HG03378 (cell line): Measurements from ENCODE around the gene SLC2A13.
"Not testable (repeated sequence)": the region's sequence is repeated elsewhere in the genome, so short reads cannot be mapped to it uniquely, and the experiment has no call there.

ENCODE experiments used
- ATAC-seq: cut with Tn5 transposase; IDR thresholded peaks from one replicate; pipeline ENCODE4 v1.9.1; 2021; ENCODE audit warnings: mild to moderate bottlenecking, moderate library complexity; ENCODE audit not compliant: unreplicated experiment

The SLC2A13 gene

DNA sequence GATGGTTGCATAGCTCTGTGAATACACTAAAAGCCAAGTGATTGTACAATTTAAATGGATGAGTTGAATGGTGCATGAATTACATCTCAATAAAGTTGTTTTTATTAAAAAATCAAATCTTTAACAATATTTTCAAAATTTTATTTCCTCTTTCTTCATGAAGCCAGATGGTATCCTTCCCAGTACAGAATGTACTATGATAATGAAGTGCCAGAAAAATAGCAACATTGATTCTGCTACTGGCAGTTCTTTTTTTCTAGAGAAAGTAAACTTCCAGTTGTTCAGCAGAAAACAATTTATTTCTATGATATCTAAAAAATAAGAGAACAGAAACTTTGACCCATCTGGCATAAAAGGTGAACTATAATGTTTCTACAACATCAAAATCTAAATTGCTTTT is 61.5 kb downstream of the SLC2A13 start:
- no peak for ATAC-seq

DNA sequence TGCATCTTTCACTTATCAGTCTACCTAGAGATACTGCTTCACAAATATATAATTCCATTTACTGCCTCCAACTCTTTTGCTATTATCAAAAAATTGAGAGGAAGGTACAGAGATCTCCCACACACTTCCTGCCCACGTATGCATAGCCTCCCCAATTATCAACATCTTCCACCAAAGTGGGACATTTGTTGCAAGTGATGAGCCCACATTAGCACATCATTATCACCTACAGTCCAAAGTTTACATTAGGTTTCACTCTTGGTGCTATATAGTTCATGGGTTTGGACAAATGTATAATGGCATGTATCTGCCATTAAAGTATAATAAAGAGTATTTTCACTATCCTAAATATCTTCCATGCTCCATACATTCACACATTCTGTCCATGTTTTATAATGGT is 66.3 kb downstream of the SLC2A13 start:
- no peak for ATAC-seq

GRCh38 chr12:40038619-40039018 is 67.3 kb downstream of the SLC2A13 start:
- ATAC-seq: no peak

DNA sequence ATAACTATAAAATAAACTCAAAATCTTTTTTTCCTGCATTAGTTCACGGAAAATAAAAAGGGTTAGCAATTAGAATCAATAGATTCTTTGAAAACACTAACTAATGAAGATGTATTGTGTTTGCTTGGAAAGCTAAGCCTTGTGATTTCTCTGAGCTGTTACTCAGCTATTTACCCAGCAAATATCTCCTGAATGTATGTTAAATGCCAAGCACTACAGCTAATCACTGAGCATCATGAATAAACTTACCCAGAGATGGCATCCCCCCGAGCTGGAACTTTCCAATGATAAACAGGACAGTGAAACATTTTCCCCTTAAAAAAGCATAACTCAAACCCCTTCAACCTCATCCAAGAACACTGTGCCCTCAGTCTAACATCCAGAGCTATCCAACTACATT is 71.2 kb downstream of the SLC2A13 start:
- no peak for ATAC-seq

DNA sequence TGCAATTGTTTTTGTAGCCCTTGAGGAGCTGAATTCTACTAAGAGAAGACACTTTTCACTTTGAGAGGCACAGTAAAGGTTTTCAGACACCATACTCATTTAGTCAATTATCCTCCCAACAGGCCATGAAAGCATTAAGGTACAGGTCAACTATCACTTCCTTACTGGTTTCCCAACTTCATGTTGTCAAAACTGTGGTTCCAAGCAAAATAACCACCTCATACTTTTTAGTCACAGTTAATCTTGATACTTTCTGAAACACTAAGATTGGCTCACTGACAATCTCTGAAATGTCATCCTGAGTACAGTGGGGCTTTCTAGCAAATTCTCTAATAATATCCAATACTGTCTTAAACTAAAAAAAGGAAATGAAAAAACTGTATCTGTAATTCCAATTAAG is 71.7 kb downstream of the SLC2A13 start:
- no peak for ATAC-seq

- no peak for ATAC-seq
These were observed 72.6 kb downstream of the SLC2A13 start for GRCh38 chr12:40033242-40033630.

DNA sequence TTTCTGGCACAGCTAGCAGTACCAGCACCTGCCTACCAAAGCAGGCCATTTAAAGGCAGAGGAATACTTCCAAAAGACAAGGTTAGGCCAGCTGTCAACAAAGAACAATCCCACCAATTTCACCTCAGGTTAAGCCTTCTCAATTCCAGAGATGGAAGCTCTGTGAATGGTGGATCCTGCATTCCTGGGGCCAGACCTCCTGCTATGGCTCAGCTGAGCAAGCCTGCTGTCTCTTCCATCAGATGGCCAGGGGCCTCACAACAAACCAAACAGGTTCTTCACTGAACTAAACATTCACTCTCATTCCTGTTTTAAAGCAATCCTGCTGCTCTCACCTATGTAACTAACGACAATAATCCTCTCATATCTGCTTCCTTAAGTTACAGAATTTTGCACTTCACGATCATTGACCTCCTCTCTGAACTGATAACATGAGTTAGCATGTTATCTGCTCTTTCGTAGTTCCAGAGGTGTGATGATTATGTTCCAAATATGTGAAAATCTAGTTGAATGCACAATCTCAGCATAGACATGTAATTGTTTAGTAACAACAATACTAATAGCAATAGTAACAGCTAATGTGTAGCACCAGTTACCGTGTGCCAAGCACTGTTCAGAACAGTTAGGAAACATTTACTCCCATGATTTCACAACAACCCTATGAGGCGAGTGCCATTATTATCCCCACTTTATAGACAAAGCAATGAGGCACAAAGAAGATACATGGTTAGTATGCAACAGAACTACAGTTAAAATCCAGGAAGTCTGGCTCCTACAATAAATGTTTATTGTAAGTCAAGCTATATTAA is 73.2 kb downstream of the SLC2A13 start:
- ATAC-seq: no peak

DNA sequence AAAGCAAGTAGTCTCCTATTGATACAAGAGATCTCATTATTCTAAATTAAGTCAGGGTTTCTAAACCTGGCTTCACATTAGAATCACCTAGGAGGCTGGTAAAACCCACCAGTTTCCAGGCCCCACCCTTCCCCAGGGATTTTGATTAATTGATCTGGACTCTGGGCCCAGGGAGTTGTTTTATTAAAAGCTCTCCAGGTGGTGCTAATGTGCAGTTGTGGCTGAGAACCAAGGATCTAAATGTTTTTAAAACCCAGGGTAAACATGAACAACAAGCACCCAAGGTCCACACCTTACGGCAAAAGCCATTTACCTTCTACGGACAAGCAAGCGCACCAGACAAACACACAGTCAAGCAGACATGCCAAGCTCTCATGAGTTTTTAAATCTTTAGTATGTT is 73.9 kb downstream of the SLC2A13 start:
- ATAC-seq: no peak

GRCh38 chr12:40030970-40031369 is 74.9 kb downstream of the SLC2A13 start:
- ATAC-seq: not testable (repeated sequence)

DNA sequence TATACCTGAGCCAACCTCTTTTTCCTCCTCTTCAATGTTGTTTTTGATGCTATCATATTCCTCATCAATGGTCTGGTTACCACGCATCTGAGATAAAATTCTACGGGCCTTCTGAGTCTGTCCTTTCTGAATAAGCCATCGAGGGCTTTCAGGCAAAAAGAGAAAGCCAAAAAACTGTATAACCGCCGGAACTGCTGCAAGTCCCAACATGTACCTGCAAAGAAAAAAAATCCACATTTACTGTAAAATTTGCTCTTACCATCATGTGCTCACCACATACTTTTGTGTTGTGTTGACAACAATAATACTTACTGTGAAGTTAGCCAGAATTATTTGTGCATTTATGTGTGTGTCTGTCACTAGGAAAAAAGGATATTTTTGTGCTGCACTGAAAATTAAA is 77.6 kb downstream of the SLC2A13 start:
- ATAC-seq: no peak

DNA sequence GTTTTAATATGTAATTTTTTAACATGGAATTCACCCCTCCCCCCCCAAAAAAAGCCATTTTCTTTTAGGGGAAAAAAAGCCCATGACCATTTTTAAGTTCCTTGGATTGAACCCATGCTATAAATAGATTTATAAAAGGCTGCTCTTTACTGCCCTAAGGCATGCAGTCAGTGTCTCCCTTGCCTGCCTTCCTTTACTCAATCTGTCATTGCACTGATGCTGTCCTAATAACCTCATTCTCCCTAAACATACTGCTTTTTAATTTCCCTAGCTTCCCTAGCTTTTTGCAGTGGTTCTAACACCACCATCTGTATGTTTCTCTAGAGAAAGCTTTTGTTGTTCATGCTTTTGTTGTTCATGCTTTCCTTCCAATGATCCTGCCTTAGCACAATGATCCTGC is 83.0 kb downstream of the SLC2A13 start:
- no peak for ATAC-seq

GRCh38 chr12:40020261-40020691 is 85.6 kb downstream of the SLC2A13 start:
- ATAC-seq: no peak

- ATAC-seq: no peak
These were observed 88.4 kb downstream of the SLC2A13 start for GRCh38 chr12:40017488-40017887.

GRCh38 chr12:40016980-40017379 is 88.9 kb downstream of the SLC2A13 start:
- ATAC-seq: no peak

- no peak for ATAC-seq
These were observed 90.0 kb downstream of the SLC2A13 start for GRCh38 chr12:40015881-40016280.

GRCh38 chr12:40015345-40015744 is 90.5 kb downstream of the SLC2A13 start:
- ATAC-seq: no peak

DNA sequence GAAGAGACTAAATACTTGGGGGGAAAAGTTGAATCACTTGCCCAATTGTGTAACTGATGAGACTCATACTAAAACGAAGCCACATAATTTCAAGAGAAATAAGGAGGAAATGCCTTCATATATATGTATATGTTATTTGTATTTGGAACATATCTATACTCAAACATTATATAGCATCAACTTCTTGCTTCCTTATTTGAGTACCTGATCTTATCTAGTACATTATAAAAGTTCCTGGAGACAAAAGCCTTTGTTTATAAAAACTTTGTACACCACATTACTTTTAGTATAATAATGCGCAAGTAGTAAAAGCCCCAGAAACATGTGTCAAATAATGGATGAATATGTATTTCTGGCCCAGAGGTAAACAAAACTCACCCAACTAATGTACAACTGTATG is 92.0 kb downstream of the SLC2A13 start:
- ATAC-seq: no peak

DNA sequence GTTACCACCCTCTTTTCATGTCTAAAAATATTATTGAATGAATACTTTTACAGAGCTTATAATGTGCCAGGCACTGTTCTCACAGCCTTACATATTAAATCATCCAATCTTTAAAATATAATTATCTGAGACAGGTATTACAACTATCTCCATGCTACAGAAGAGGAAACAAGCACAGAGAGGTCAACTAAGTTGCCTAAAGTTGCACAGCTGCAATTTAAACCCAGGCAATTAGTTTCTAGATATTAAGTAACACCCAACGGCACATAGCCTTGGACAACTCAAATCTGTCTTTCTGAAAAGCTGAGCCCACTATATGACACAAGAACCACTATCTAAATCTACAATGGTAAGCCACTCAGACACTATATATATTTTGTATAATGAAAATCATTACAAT is 92.6 kb downstream of the SLC2A13 start:
- no peak for ATAC-seq

- ATAC-seq: no peak
These were observed 93.2 kb downstream of the SLC2A13 start for GRCh38 chr12:40012711-40013110.

- ATAC-seq: no peak
These were observed 94.1 kb downstream of the SLC2A13 start for GRCh38 chr12:40011775-40012129.

DNA sequence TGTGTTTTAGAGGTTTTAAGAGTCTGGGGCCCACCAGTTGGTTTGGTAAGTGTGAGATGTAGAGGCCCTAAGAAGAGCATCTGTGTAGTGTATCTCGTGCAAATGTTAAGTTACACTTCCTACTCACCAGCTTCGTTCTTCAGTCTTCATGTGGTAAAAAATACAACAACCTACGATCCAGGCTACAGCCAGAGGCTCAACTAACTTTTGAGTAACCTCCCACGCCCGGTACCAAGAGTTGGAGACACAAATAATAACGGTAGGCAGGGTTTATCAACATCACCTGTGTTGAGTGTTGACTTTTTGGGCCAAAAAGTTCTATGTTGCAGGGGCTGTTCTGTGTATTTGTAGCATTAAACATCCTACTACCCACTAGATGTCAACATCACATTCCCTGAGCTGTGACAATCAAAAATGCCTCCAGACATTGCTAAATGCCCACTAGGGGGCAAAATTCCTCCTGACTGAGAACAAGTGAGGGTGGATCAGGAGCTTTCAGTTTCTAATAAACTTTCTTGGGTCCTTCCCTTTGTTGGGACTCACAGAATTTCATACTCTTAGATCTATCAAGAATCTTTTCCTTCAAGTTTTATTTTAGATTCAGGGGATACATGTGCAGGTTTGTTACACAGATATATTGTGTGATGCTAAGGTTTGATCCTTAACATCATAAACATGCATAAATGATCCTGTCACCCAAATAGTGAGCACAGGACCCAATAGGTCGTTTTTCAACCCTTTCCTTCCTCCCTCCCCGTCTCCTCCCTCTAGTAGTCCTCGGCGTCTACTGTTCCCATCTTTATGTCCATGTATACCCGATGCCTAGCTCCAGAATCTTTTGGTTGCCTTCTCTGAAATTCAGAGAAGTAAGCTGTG is 94.7 kb downstream of the SLC2A13 start:
- peak; percentile 96 for ATAC-seq
